Activated CD4-positive, alpha-beta T cell treated with anti-CD3 and anti-CD28 coated beads for 4 hours (primary cell): Measurements from ENCODE around the gene CNRIP1.
"Not testable (repeated sequence)": the region's sequence is repeated elsewhere in the genome, so short reads cannot be mapped to it uniquely, and the experiment has no call there.

Experiments used
- DNase-seq, 2 donors: peaks; one replicate each; pipeline ENCODE4 v3.0.0-alpha.2; 2020

The CNRIP1 gene

GRCh38 chr2:68340226-68341061 lies 20.7 kb upstream of the CNRIP1 start:
- no peak for DNase-seq

GRCh38 chr2:68336192-68336591 lies 16.4 kb upstream of the CNRIP1 start:
- no peak for DNase-seq

- DNase-seq = no peak
Observed at GRCh38 chr2:68333931-68334330, 14.2 kb upstream of the CNRIP1 start.

- DNase-seq = no peak
Observed at GRCh38 chr2:68333009-68333408, 13.3 kb upstream of the CNRIP1 start.

- no peak for DNase-seq
Observed at GRCh38 chr2:68330691-68331090, 10.9 kb upstream of the CNRIP1 start.

GRCh38 chr2:68328901-68329300 lies 9.2 kb upstream of the CNRIP1 start:
- DNase-seq = no peak

- DNase-seq = no peak
Observed at GRCh38 chr2:68325056-68325455, 5.3 kb upstream of the CNRIP1 start.

GRCh38 chr2:68320118-68320641 lies 431 bp upstream of the CNRIP1 start:
- DNase-seq = no peak

GRCh38 chr2:68318914-68319397 lies 793 bp downstream of the CNRIP1 start:
- DNase-seq = no peak

- no peak for DNase-seq
Observed at GRCh38 chr2:68317971-68318913, 1.5 kb downstream of the CNRIP1 start.

- no peak for DNase-seq
Observed at GRCh38 chr2:68316111-68316510, 3.6 kb downstream of the CNRIP1 start.

- DNase-seq = no peak
Observed at GRCh38 chr2:68311033-68311432, 8.7 kb downstream of the CNRIP1 start.

GRCh38 chr2:68309426-68309825 lies 10.3 kb downstream of the CNRIP1 start:
- no peak for DNase-seq

GRCh38 chr2:68303902-68304272 lies 15.9 kb downstream of the CNRIP1 start:
- not testable (repeated sequence) for DNase-seq

GRCh38 chr2:68303033-68303901 lies 16.5 kb downstream of the CNRIP1 start:
- no peak for DNase-seq

- DNase-seq = no peak
Observed at GRCh38 chr2:68302281-68302875, 17.4 kb downstream of the CNRIP1 start.

- no peak for DNase-seq
Observed at GRCh38 chr2:68295516-68295915, 24.2 kb downstream of the CNRIP1 start.

GRCh38 chr2:68294913-68295312 lies 24.8 kb downstream of the CNRIP1 start:
- no peak for DNase-seq

GRCh38 chr2:68294187-68294586 lies 25.6 kb downstream of the CNRIP1 start:
- DNase-seq = no peak

- no peak for DNase-seq
Observed at GRCh38 chr2:68293755-68294154, 26.0 kb downstream of the CNRIP1 start.

- DNase-seq = no peak
Observed at GRCh38 chr2:68293024-68293423, 26.7 kb downstream of the CNRIP1 start.

- DNase-seq = peak in 1 of 2 donors; percentile 1
Observed at GRCh38 chr2:68292108-68292710, 27.5 kb downstream of the CNRIP1 start.
